OCI-LY7 (cell line): Measurements from ENCODE around the gene LAMA1. TPM values are rescaled to one million over a fixed set of nuclear protein-coding genes. Genes with fewer than 3 reads are reported as not detected.

Experiments
- BruUV-seq: library from RNA; stranded (reverse); fragments of 400-500 nt; replicated peaks from 2 replicates; lab custom pipeline; 2021; lab: Mats Ljungman, UMichigan
- CTCF ChIA-PET: fragments of 300-600 bp; sonication (Branson Sonifier 250); formaldehyde crosslinking; loops from one replicate; lab custom pipeline; 2022; ENCODE audit warnings: antibody characterized with exemption; ENCODE audit not compliant: unreplicated experiment; lab: Charles Lee
- POLR2A ChIA-PET: fragments of 300-600 bp; sonication (Branson Sonifier 250); formaldehyde crosslinking; loops from one replicate; lab custom pipeline; 2022; ENCODE audit warnings: antibody characterized with exemption; lab: Charles Lee
- DNase-seq: peaks from one replicate; pipeline ENCODE4 v3.0.0-alpha.2; 2015; ENCODE audit warnings: low spot score
- H2AFZ ChIP-seq: fragments of 200-600 bp; sonication (generic), shearing (Covaris generic); 2 replicates; pipeline ENCODE4 v1.6.1; 2014; ENCODE audit warnings: mild to moderate bottlenecking, antibody characterized with exemption, low read length, moderate library complexity
- H3K27ac ChIP-seq: fragments of 200-600 bp; sonication (generic); 2 replicates; pipeline ENCODE4 v1.5.1; 2014; ENCODE audit warnings: mixed run types, low read depth, mild to moderate bottlenecking, moderate library complexity, low read length, inconsistent platforms; ENCODE audit not compliant: poor library complexity, severe bottlenecking
- H3K36me3 ChIP-seq: fragments of 200-600 bp; sonication (generic); 2 replicates; pipeline ENCODE4 v1.6.1; 2014; ENCODE audit warnings: mild to moderate bottlenecking, antibody characterized with exemption, low read length, moderate library complexity, mixed read lengths; ENCODE audit not compliant: insufficient read depth
- H3K4me1 ChIP-seq: fragments of 200-600 bp; sonication (generic); 2 replicates; pipeline ENCODE4 v1.5.1; 2014; ENCODE audit warnings: mild to moderate bottlenecking, low read length; ENCODE audit not compliant: insufficient read depth, poor library complexity, severe bottlenecking
- H3K4me2 ChIP-seq: fragments of 200-600 bp; sonication (generic); 2 replicates; pipeline ENCODE4 v1.6.1; 2014; ENCODE audit warnings: mild to moderate bottlenecking, low read length
- H3K4me3 ChIP-seq: fragments of 200-600 bp; sonication (generic); 2 replicates; pipeline ENCODE4 v1.5.1; 2014; ENCODE audit warnings: mild to moderate bottlenecking, low read depth, low read length; ENCODE audit not compliant: poor library complexity, severe bottlenecking
- H3K79me2 ChIP-seq: fragments of 200-600 bp; sonication (generic); 2 replicates; pipeline ENCODE4 v1.6.1; 2016; ENCODE audit warnings: low read depth, mild to moderate bottlenecking, low read length, moderate library complexity, mixed read lengths; ENCODE audit not compliant: insufficient read depth
- H3K9me2 ChIP-seq: fragments of 200-600 bp; sonication (generic); 2 replicates; pipeline ENCODE4 v1.6.1; 2016; ENCODE audit warnings: mild to moderate bottlenecking, low read length, mixed read lengths; ENCODE audit not compliant: insufficient read depth
- H3K9me3 ChIP-seq: fragments of 200-600 bp; sonication (generic); 2 replicates; pipeline ENCODE4 v1.6.1; 2014; ENCODE audit warnings: mild to moderate bottlenecking, mixed run types, low read length, mixed read lengths
- H4K20me1 ChIP-seq: fragments of 200-600 bp; sonication (generic); 2 replicates; pipeline ENCODE4 v1.6.1; 2014; ENCODE audit warnings: mild to moderate bottlenecking, antibody characterized with exemption, low read length, moderate library complexity, mixed read lengths; ENCODE audit not compliant: insufficient read depth
- CTCF ChIP-seq: fragments of 200-600 bp; sonication (generic); conservative IDR thresholded peaks from 2 replicates; pipeline ENCODE4 v1.5.1; 2014; ENCODE audit warnings: mild to moderate bottlenecking, antibody characterized with exemption, low read length, moderate library complexity, mixed read lengths
- EZH2phosphoT487 ChIP-seq: fragments of 200-600 bp; sonication (generic); IDR thresholded peaks from 2 replicates; pipeline ENCODE4 v1.6.1; 2018; ENCODE audit warnings: low read depth, borderline replicate concordance, mild to moderate bottlenecking, mixed run types, antibody characterized with exemption, low read length, moderate library complexity, mixed read lengths
- intact Hi-C: fragments of 100-400 bp; cut with micrococcal nuclease; formaldehyde crosslinking; loops from one replicate; pipeline ENCODE4 v1.10.0; 2022; ENCODE audit not compliant: unreplicated experiment
- total RNA-seq, 2 experiments: library from RNA; depleted of rRNA in 1 of 2; stranded (reverse); fragments of >200 nt in 1 of 2; shearing (Covaris generic) in 1 of 2; gene quantifications; 2 replicates each; pipeline ENCODE4 v1.2.3, GENCODE V29; 2014 to 2022

The LAMA1 gene
- total RNA-seq, 2 experiments from 2014 or later, result not detected

DNA sequence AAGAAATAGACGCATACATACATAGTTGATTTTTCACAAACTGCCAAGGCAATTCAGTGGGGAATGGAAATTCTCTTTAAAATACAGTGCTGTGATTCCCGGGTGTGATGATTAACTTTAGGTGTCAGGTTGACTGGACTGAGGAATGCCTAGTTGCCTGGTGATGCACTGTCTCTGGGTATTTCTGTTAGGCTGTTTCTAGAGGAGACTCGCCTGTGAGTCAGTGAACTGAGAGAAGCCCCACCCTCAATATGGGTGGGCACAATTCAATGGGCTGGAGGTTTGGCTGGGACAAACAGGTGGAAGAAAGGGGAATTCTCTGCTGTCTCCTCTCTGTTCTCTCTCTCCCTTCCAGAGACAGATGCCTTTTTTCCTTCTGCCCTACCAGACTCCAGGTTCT lies 200.5 kb downstream of the LAMA1 start:
- TF ChIP-seq EZH2phosphoT487, result no peak
- TF ChIP-seq CTCF, result no peak
- Histone ChIP-seq H4K20me1 (no peaks in the 10 kb centered on the region), H3K9me3 (no peaks in the 10 kb centered on the region), H3K4me3 (no peak overlapping the region), H2AFZ (no peak overlapping the region), H3K79me2 (no peaks in the 10 kb centered on the region), H3K9me2 (no peaks in the 10 kb centered on the region), H3K27ac (no peak overlapping the region), H3K36me3 (no peaks in the 10 kb centered on the region), H3K4me2 (no peak overlapping the region), H3K4me1 (no peaks in the 10 kb centered on the region)
- CTCF ChIA-PET, result no interaction called here
- BruUV-seq, result no TSS peak
- DNase-seq, result no peak
- POLR2A ChIA-PET, result interaction anchor here (0.7 kb wide), 1 partner anchor 17 kb away, joined by 3 read pairs; no protein-coding TSS in a partner anchor
- intact Hi-C loops, result loop anchor here (10.0 kb wide), 1 partner anchor 108 kb away; no protein-coding TSS in a partner anchor

DNA sequence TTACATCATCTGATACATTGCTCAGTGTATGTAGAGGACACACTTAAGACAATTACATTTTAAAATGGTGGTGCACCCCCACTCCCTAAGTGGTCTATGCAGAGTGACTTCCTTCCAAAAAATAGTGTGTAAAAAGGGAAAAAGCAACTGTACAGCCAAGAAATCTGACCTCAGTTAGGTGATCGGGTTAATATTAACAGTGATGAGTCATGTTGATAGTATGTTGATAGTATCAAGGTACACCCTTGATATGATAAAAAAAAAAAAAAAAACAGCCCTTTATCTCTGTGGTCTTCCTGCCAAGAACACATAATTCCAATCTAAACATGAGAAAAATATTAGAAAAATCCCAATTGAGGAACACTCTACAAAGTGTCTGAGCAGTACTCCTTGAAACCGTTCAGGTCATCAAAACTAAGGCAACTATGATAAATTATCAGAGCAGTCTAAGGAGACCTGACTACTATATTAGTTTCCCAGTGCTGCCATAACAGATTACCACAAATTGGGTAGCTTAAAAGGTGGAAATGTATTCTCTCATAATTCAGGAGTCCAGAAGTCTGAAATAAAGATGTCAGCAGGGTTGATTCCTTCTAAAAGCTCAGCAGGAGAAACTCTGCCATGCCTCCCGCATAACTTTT lies 216.2 kb downstream of the LAMA1 start:
- no peaks in the 10 kb centered on the region for H3K4me1 ChIP-seq
- H3K4me3 ChIP-seq, result no peak overlapping the region
- no peaks in the 10 kb centered on the region for H3K36me3 ChIP-seq
- no peak overlapping the region for H3K27ac ChIP-seq
- no TSS peak for BruUV-seq
- H3K4me2 ChIP-seq, result no peak overlapping the region
- TF ChIP-seq EZH2phosphoT487, result no peak
- TF ChIP-seq CTCF, result no peak
- H3K79me2 ChIP-seq, result no peaks in the 10 kb centered on the region
- DNase-seq, result no peak
- ChIA-PET POLR2A (no interaction called here), CTCF (no interaction called here)
- no peaks in the 10 kb centered on the region for H3K9me3 ChIP-seq
- H4K20me1 ChIP-seq, result no peaks in the 10 kb centered on the region
- intact Hi-C loops, result no loop called here
- H2AFZ ChIP-seq, result no peak overlapping the region
- no peaks in the 10 kb centered on the region for H3K9me2 ChIP-seq

DNA sequence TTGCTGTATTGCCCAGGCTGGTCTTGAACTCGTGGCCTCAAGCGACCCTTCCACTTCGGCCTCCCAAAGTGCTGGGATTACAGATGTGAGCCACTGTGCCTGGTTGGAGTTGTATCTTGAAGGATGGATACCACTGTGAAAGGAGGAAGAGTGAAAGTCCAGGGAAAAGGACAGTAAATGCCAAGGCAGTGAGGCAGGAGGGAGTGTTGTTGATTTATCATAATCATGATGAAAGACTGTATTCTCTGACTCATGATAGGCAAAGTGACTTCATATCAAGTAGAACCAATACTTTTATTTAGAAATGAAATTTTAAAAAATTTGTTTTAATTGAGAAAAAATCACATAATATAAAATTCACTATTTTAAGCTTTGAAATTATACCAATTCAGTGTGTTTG lies 225.8 kb downstream of the LAMA1 start:
- H3K4me2 ChIP-seq, result no peak overlapping the region
- no peak for DNase-seq
- no peaks in the 10 kb centered on the region for H3K9me3 ChIP-seq
- no peaks in the 10 kb centered on the region for H4K20me1 ChIP-seq
- CTCF ChIA-PET, result no interaction called here
- H2AFZ ChIP-seq, result no peak overlapping the region
- no peak overlapping the region for H3K4me3 ChIP-seq
- TF ChIP-seq CTCF, result no peak
- TF ChIP-seq EZH2phosphoT487, result no peak
- BruUV-seq, result no TSS peak
- intact Hi-C loops, result no loop called here
- H3K36me3 ChIP-seq, result no peaks in the 10 kb centered on the region
- H3K4me1 ChIP-seq, result no peaks in the 10 kb centered on the region
- no peak overlapping the region for H3K27ac ChIP-seq
- no peaks in the 10 kb centered on the region for H3K9me2 ChIP-seq
- no peaks in the 10 kb centered on the region for H3K79me2 ChIP-seq
- POLR2A ChIA-PET, result interaction anchor here (0.6 kb wide), 1 partner anchor 155 kb away, joined by 3 read pairs; no protein-coding TSS in a partner anchor
